Measurements from ENCODE around the gene RNF150. TPM values are rescaled to one million over a fixed set of nuclear protein-coding genes. Genes with fewer than 3 reads are reported as not detected.
A peak's percentile ranks its signal among the peaks of the same experiment; 100 is the strongest.

RNF150 gene
- total RNA-seq, 1 experiment from 2014 or later: 2.7 TPM

DNA sequence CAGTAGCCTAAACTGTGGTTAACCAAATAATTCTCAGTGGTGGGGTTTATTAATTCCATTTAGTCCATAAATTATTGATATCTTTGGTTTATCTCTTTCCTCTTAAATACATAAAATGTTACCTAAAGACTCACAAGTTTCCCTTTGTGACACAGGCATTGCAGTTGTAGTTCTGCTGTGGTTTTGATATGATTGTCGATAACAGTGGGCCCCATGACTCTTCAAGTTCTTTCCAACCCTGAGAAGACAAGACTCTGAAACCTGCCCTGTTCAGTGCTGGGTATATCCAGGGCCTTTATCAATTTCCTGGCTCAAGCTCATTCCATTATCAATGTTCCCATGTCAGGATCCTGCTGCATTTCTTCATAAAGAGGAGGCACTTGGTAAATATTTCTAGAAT lies 259.2 kb downstream of the RNF150 start:
- no TSS peak for BruUV-seq (replicated peaks)
- Histone ChIP-seq H3K27ac (ENCODE audit: low read depth, low read length, poor library complexity, severe bottlenecking) (no peak overlapping the region), H3K4me3 (ENCODE audit: low read depth, low read length, poor library complexity, severe bottlenecking) (no peak overlapping the region), H3K9me3 (ENCODE audit: low read depth, low read length, poor library complexity, severe bottlenecking) (peaks cover 6% of the 10 kb centered on the region), H3K36me3 (ENCODE audit: insufficient read depth, low read length, poor library complexity, severe bottlenecking) (no peaks in the 10 kb centered on the region), H3K27me3 (replicated peaks; ENCODE audit: insufficient read depth, low read depth, low read length, poor library complexity) (no peaks in the 10 kb centered on the region), H3K4me1 (ENCODE audit: insufficient read depth, low read length, poor library complexity, severe bottlenecking) (peaks cover 13% of the 10 kb centered on the region)
- intact Hi-C loops (cut with micrococcal nuclease; ENCODE audit: unreplicated experiment): no loop called here
- POLR2A ChIA-PET (ENCODE audit: low non-redundant PET): no interaction called here
- CTCF ChIA-PET: interaction anchor here (0.9 kb wide), 1 partner anchor 10 kb away, joined by 3 read pairs; no protein-coding TSS in a partner anchor
- DNase-seq (ENCODE audit: low spot score): no peak
- TF ChIP-seq, protein P1, sequence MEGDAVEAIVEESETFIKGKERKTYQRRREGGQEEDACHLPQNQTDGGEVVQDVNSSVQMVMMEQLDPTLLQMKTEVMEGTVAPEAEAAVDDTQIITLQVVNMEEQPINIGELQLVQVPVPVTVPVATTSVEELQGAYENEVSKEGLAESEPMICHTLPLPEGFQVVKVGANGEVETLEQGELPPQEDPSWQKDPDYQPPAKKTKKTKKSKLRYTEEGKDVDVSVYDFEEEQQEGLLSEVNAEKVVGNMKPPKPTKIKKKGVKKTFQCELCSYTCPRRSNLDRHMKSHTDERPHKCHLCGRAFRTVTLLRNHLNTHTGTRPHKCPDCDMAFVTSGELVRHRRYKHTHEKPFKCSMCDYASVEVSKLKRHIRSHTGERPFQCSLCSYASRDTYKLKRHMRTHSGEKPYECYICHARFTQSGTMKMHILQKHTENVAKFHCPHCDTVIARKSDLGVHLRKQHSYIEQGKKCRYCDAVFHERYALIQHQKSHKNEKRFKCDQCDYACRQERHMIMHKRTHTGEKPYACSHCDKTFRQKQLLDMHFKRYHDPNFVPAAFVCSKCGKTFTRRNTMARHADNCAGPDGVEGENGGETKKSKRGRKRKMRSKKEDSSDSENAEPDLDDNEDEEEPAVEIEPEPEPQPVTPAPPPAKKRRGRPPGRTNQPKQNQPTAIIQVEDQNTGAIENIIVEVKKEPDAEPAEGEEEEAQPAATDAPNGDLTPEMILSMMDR (conservative IDR thresholded peaks at IDR 0.05; ENCODE audit: low read depth, low read length): no peak
- TF ChIP-seq EZH2 (IDR thresholded peaks at IDR 0.05; ENCODE audit: borderline replicate concordance, low read depth, low read length, poor library complexity, severe bottlenecking): no peak

GRCh38 chr4:140871368-140871767 lies 261.9 kb downstream of the RNF150 start:
- no peak overlapping the region for H3K4me3 ChIP-seq (ENCODE audit: low read depth, low read length, poor library complexity, severe bottlenecking)
- CTCF ChIA-PET: interaction anchor here (0.6 kb wide), 1 partner anchor 849 kb away, joined by 3 read pairs; no protein-coding TSS in a partner anchor
- intact Hi-C loops (cut with micrococcal nuclease; ENCODE audit: unreplicated experiment): no loop called here
- no peaks in the 10 kb centered on the region for H3K9me3 ChIP-seq (ENCODE audit: low read depth, low read length, poor library complexity, severe bottlenecking)
- H3K36me3 ChIP-seq (ENCODE audit: insufficient read depth, low read length, poor library complexity, severe bottlenecking): no peaks in the 10 kb centered on the region
- no peak for TF ChIP-seq EZH2 (IDR thresholded peaks at IDR 0.05; ENCODE audit: borderline replicate concordance, low read depth, low read length, poor library complexity, severe bottlenecking)
- TF ChIP-seq, protein P1 (conservative IDR thresholded peaks at IDR 0.05; ENCODE audit: low read depth, low read length): no peak
- peaks cover 13% of the 10 kb centered on the region for H3K4me1 ChIP-seq (ENCODE audit: insufficient read depth, low read length, poor library complexity, severe bottlenecking)
- peak; percentile 11 for DNase-seq (ENCODE audit: low spot score)
- POLR2A ChIA-PET (ENCODE audit: low non-redundant PET): interaction anchor here (0.7 kb wide), 1 partner anchor 203 kb away, joined by 4 read pairs; no protein-coding TSS in a partner anchor
- no peaks in the 10 kb centered on the region for H3K27me3 ChIP-seq (replicated peaks; ENCODE audit: insufficient read depth, low read depth, low read length, poor library complexity)
- no TSS peak for BruUV-seq (replicated peaks)
- H3K27ac ChIP-seq (ENCODE audit: low read depth, low read length, poor library complexity, severe bottlenecking): no peak overlapping the region

DNA sequence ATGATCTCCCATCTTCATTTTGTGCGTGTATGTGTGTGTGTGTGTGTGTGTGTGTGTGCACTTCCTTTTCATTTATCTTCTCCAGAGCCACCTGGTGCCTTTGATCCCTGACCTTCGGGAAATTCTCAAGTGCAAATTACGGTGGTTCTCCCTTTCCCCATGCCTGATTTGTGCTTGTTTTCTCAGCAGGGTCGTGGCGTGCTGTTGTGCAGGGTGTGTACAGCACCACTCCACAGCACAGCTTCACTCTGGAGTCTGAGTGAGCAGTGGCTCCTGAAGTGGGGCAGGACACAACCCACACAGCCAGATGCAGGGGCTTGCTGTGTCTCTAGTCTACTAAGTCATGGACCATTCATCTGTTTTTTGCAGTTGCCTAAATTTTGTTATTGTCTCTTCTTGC lies 262.8 kb downstream of the RNF150 start:
- H3K4me3 ChIP-seq (ENCODE audit: low read depth, low read length, poor library complexity, severe bottlenecking): no peak overlapping the region
- no TSS peak for BruUV-seq (replicated peaks)
- no peaks in the 10 kb centered on the region for H3K27me3 ChIP-seq (replicated peaks; ENCODE audit: insufficient read depth, low read depth, low read length, poor library complexity)
- TF ChIP-seq EZH2 (IDR thresholded peaks at IDR 0.05; ENCODE audit: borderline replicate concordance, low read depth, low read length, poor library complexity, severe bottlenecking): no peak
- TF ChIP-seq, protein P1 (conservative IDR thresholded peaks at IDR 0.05; ENCODE audit: low read depth, low read length): no peak
- no peaks in the 10 kb centered on the region for H3K9me3 ChIP-seq (ENCODE audit: low read depth, low read length, poor library complexity, severe bottlenecking)
- H3K27ac ChIP-seq (ENCODE audit: low read depth, low read length, poor library complexity, severe bottlenecking): no peak overlapping the region
- no peaks in the 10 kb centered on the region for H3K36me3 ChIP-seq (ENCODE audit: insufficient read depth, low read length, poor library complexity, severe bottlenecking)
- ChIA-PET POLR2A (ENCODE audit: low non-redundant PET) (no interaction called here), CTCF (interaction anchor here (0.7 kb wide), 1 partner anchor 242 kb away, joined by 3 read pairs; no protein-coding TSS in a partner anchor)
- peaks cover 13% of the 10 kb centered on the region for H3K4me1 ChIP-seq (ENCODE audit: insufficient read depth, low read length, poor library complexity, severe bottlenecking)
- intact Hi-C loops (cut with micrococcal nuclease; ENCODE audit: unreplicated experiment): no loop called here
- DNase-seq (ENCODE audit: low spot score): no peak

All from A673 (cell line).